CD4-positive, alpha-beta T cell treated with Interleukin-2 at 100 ng/mL for 4 hours (primary cell): ENCODE results near the gene SNAPC3.
A peak's percentile ranks its signal among the peaks of the same experiment; 100 is the strongest.
"Not testable (repeated sequence)": the region's sequence is repeated elsewhere in the genome, so short reads cannot be mapped to it uniquely, and the experiment has no call there.

ENCODE experiments used
- DNase-seq: peaks from one replicate; pipeline ENCODE4 v3.0.0-alpha.2; 2020; ENCODE audit warnings: low spot score

Gene SNAPC3

DNA sequence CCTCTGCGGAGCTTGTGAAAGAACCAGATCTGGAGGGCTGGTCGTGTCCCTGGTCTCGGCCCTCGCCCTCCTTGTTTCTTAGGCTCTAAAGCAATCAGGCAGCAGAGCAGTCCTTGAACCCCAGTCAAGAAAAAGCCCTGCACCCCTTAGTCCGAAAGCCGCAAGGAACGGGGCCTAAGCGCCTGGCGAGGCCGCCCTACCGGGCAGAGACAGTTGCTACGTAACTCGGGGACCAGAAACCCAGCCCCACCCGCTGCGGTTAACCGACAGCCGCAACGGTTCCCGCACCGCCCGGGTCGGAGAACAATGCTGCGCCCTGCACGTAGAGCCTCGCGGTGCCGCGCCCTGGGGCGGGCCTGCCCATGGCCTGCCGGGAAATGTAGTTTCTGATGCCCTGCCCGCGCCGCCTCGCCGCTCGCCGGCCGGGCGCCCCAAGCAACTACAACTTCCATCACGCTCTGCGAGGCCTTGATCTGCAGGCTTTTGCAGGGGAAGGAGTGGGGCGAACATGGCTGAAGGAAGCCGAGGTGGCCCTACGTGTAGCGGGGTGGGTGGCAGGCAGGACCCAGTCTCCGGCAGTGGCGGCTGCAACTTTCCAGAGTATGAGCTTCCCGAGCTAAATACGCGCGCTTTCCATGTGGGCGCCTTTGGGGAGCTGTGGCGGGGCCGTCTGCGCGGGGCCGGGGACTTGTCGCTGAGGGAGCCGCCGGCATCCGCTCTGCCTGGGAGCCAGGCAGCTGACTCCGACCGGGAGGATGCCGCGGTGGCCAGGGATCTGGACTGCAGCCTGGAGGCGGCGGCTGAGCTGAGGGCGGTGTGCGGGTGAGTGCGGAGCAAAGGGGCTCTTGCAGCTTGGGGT, at the start of gene SNAPC3:
Gene SNAPC3 (plus strand): TSS at position 505 of the 859 bp plus-strand sequence. CDS start 4 bp downstream, at position 509.
- peak; percentile 94 for DNase-seq

DNA sequence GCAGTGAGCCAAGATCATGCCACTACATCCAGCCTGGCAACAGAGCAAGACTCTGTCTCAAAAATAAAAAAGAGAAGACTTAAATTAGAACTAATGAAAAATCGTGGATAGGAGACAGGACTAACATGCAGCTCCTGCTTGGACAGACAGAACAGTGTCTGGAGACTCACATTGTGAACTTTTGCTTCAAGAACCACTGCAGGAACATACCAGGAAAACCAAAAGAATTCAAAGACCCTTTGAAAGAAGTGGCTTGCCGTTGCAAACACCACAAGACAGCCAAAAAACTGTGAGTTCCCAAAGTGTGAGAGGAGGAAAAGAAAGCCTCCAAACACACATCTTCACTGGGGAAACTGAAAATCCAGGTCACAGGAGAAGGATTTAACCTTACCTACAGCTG, 48.8 kb upstream of the SNAPC3 start:
- no peak for DNase-seq

DNA sequence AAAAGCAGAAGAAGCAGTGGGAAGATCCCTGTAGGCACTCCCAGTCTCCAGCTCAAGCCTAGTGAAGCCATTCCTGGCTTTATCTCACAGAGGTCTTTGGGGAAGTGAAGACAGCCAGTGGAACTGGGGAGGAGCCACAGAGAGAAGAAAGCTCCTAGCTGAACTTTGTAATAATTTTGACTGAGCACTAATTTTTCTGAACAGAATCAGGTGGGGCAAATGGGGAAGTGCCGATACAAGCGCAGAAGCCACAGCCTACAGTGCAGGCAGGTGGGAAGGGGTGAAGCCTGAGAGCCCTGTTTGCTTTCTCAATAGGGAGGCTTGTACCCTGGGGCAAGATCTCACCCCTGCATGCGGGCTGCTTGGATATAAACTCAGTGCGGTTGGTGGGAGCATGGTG, 48.4 kb upstream of the SNAPC3 start:
- DNase-seq = no peak

DNA sequence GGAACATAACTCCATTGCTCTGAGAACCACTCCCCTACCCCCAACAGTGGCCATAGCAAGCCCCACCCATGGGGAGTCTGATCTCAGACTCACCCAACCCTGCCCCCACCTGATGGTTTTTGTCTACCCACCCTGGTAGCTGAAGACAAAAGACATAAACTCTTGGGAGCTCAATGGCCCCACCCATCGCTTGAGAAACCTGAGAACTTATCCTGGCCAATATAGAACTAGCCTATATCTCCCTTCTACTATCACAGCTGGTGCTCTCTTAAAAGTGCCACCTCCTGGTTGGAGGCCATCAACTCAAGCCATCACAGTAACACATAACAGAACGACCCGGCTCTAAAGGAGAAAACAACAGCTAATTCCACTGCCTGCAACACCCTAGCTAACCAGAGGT, 47.9 kb upstream of the SNAPC3 start:
- DNase-seq = no peak

DNA sequence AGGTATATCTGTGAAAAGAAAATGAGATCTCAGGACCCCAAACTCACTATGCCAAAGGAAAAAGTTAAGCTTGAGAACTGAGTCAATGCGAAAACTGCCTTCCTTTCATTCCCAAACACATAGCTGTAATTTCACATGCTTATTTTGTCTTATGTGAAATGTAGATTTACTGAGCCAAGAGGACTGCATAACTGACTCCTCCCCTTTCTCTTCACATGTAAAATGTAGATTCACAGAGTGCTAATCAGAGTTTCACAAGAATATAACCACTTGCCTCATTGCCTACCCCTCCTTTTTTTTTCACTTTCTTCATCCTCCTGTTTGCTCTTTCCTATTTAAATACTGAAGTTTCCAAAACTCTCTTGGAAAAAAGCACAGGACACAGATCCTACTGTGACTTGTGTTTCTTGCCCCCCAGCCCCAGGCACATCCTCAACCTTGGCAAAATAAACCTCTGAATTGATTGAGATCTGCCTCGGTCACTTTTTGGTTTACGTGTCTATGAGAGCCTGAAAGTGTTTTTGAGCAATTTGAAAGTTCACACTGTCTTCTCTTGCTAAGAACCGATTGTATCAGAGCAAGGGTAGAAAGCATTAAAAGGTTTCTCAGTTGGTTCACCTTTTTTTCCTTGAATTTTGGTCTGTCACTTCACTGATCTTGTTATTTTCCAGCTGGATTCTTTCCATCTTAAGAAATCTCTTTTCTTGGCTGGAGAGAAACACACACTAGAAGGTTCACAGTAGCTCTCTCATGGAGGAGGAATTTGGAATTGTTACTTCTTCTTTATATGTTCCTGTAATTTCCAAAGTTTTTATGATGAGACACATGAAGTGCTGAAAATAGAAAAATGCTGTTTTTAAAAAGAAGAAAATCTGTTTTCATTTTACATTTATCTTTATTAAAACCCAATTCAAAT, 44.8 kb upstream of the SNAPC3 start:
- DNase-seq = no peak

DNA sequence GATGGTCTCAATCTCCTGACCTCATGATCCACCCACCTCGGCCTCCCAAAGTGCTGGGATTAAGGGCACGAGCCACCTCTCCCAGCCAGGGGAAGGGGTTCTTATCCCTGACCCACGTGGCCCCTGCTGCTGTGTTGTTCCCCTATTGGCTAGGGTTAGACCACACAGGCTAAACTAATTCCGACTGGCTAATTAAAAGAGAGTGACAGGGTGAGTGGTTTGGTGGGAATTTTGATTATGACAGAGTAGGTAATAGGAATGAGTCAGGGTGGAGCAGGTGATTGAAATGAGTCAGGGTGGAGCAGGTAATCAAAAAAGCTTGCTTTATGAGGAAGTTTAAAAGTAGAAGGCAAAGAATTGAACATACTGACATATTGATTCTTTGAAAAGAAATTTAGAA, 43.4 kb upstream of the SNAPC3 start:
- DNase-seq = not testable (repeated sequence)

DNA sequence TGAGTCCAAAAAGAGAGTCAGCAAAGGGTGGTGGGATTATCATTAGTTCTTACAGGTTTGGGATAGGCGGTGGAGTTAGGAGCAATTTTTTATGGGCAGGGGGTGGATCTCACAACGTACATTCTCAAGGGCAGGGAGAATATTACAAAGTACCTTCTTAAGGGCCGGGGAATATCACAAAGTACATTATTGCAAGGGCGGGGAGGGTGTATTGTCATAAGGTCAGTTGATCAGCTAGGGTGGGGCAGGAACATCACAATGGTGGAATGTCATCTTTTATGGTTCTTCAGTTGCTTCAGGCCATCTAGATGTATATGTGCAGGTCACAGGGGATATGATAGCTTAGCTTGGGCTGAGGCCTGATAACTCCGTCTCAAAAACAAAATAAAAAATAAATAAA, 42.8 kb upstream of the SNAPC3 start:
- not testable (repeated sequence) for DNase-seq

DNA sequence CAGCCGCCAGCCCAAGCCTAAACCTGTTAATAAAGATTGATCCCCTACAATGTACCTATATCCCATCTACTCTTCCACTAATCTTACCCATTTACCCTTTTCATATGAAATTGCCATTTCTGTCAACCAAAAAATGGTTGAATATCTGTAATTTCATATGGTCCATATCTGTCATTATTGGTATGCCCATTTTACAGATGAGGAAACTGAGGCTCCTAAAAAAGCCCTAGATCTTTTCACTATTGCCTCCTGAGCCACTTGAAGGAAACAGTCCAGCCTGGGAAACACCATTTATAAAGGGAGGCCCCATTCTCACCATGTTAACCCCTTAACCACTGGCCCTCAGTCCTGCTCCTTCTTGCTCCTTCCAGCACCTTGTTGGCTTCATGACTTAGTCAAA, 41.2 kb upstream of the SNAPC3 start:
- DNase-seq = no peak

DNA sequence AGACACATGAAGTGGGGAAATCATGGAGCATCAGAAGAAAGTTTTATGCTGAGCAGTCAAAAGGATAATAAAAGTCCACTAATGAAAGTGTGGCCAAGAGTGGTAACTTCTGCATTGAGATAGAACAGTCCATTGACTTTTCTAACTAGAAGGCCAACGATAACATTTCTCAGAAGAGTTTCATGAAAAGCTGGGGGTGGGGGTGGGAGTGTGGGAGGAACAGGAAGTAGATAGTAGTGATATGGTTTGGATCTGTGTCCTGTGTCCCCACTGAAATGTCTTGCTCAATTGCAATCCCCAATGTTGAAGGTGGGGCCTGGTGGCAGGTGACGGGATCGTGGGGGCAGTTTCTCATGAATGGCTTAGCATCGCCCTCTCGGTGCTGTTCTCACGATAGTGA, 36.2 kb upstream of the SNAPC3 start:
- no peak for DNase-seq

DNA sequence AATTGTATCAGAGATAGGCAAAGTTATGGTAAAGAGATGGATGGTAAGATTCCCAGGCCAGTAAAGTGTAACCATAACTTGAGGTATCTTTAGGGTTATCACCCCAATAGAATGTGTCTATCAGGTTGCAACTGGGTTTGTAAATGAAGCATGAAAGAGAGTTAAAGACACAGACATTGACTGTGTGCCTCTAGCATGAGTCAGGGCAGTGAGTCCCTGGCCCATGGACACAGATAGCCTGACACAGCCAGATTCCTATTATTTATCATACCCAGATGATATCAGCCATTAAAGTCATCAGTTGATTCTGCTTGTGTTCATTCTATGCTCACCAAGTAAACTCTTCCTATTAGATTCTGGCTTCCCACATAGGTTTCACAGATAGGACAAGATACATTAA, 33.5 kb upstream of the SNAPC3 start:
- no peak for DNase-seq

DNA sequence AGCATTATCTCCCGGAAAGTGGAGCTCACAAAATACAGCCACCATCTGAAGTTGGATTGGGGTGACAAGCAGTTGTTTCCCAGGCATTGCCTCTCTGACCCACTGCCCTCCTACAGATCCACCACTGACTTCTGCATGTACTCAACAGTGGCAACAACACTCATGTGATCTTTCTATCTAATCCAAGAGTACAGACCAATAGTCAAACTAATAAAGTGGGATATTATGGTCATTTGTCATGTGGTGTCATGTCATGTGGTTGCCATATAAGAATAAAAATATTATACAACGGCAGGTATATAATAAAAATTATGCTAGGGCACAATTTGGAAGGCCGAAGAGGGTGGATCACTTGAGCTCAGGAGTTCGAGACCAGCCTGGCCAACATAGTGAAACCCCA, 33.0 kb upstream of the SNAPC3 start:
- no peak for DNase-seq

DNA sequence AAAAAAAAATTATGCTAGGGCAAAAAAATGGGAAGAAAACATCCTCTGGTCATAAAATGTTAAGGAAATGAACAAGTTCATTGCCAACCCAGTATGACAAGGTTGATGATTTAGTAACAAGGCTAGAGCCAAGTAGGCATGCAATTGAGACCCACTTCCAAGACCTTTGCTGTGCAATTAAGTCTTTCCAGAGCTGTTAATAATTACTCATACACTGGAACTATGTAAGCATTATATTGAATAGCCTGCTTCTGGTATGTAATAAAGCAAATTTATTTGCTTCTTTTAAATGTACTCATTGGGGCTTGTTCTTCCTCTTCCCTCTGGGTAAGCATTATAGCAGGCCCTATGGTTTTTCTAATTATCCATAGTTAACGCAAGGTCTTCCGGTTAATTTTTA, 32.5 kb upstream of the SNAPC3 start:
- DNase-seq = no peak

DNA sequence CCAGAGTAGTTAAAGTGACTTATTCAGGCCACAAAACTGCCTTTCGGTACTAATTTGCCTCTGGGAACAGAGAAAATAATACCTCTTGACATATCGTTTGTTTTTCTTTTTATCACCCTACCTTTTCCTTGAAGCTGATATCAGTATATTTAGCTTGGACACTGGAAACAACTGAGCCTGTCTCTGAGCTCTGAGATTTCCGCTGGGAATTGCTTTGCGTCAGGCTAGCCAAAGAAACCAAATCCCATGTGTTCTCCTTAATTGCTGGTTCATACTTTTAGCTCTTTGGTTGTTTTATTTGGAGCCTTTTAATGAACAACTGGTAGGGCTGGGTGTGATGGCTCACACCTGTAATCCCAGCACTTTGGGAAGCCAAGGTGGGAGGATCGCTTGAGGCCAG, 30.3 kb upstream of the SNAPC3 start:
- DNase-seq = no peak

DNA sequence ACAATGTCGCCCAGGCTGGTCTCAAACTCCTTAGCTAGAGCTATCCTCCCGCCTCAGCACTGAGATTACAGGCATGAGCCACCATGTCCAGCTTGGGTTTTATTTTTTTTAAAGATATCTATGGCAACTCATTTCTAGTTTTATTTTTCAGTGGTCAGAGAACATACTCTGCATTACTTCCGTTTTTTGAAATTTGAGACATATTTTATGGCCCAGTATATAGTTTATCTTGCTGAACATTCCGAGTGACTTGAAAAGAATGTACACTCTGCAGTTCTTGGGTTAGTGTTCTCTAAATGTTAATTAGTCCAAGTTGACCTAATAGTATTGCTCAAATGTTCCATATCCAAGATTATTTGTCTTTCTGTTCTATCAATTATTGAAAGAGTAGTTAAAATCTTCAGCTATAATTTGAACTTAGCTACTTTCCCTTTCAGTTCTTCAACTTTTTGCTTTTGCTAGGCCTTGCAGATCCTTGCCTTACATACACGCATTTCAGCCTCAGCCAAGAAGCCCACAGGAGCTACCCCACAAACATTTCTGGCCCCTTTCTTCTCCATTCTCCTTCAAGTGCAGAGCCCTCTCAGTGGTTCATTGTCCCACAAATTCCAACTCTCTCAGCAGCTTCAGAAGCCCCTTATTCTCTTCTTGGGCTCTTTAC, 22.3 kb upstream of the SNAPC3 start:
- DNase-seq = no peak

DNA sequence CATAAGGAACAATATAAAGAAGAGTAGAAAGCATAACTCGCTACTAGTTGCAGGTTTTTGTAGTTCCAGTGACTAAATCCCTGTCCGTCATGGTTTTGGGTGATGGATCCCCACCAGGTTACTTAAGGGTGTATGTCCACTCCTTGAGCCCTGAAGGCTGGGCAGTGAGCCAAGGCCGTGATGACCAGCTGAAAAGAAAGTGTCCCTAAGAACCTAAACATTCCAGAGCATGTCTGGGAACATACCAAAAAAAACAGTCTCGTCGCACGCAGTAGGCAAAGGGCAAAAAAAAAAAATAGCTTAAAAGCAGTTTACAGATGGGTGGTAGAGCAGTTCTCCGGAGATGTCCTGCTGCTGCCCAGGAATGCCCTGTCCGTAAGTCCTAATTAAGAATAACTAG, 21.4 kb upstream of the SNAPC3 start:
- no peak for DNase-seq

DNA sequence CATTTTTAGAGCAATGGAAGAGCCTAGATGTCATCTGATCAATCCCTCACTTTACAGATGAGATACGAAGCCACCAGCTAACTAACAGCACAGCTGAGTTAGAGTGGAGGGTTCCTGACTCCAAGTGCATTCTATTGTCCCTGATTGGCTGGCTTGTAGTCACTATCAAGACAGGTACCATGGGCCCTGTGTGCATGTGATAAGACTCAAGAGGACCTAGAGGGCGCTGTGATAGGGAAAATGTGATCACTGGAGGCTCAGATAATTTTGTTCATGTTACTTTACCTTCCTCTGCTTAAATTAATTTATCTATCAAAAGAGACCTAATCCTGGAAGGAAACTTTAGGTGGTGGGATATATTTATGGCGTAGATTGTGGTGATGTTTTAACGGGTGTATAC, 19.5 kb upstream of the SNAPC3 start:
- no peak for DNase-seq

DNA sequence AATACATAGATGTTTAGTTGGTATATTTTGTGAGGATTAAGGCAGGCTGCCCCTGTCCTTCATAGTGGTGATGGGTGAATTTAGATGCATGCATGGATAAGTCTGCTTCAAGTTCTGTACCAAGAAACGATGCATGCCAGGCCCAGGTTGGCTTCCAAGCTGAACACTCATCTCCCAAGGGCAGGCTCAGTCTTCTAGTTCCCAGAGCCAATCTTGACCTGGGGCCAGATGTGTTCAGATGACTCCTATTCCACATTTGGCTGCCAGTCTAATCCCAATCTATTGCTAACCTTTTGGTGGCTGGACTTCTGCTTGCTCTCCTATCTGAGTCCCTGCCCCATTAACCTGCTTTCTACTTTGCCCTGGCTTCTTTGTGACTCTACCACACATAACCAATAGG, 18.5 kb upstream of the SNAPC3 start:
- no peak for DNase-seq

DNA sequence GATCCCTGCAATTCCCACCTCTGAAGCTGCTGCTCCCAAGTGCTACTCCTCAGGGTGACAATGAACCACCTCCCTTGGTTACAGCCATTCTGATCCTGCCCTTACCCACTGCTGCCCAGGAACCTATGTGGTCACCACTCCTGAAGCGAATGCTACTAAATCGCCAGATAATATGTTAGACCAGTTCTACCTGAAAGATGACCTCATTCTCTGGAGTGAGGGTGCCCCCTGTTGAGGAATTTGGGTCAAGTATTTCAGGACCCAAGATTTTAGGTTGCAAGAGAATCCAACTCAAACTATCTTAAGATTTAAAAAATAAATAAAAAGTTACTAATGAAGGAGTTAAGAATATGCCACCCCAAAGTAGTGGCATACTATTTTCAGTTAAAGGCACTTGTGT, 5.8 kb upstream of the SNAPC3 start:
- DNase-seq = peak; percentile 68

DNA sequence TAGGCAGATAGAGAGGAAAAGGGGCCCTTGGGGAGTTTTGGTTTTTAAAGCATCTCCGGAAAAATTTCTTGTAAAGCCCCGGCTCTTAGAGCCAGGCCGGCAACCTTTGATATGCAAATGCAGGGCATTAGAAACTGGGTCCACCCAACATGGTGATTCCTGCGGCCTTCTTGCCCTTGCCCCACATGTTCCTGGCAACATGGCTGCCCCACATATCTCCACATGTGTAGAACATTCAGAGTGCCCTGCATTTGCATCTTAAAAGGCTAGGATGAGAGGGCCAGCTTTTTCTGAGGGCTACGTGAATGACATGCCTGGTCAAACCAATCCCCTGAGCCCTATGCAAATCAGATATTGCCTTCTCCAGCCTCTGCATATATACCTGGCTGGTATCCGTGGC, 5.0 kb upstream of the SNAPC3 start:
- no peak for DNase-seq

DNA sequence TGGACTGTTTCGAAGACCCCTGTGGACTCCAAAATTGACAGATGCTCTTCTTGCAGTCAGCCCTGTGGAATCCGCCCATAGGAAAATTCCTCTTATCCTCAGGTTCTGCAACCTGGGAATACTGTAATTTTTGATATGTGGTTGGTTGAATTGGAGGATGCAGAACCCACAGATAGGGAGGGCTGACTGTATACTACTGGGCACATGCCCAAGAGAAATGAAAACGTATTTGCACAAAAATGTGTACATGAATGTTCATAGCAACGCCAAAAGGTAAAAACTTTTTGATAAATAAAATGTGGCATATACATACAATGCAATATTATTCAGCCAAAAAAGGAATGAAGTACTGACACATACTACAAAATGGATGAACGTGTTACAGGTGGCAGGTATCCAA, 1.9 kb upstream of the SNAPC3 start:
- no peak for DNase-seq

DNA sequence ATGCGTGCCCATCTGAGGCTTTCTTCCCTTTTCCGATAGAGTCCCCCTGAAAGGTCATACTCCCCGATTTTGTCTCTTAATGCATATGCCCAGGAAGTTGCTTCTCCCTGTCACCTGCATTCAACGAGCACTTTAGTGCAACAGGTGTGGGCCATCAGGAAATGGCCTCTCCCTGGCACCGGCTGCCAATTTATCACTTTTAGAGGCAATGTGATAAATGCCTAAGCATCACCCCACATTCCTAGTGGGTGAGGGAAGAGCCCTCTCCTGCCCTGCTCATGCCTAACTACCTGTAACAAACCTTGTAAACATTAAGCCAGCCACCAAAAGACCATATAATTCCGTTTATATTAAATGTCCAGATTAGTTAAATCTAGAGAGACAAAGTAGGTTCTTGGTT, 1.1 kb upstream of the SNAPC3 start:
- DNase-seq = no peak

DNA sequence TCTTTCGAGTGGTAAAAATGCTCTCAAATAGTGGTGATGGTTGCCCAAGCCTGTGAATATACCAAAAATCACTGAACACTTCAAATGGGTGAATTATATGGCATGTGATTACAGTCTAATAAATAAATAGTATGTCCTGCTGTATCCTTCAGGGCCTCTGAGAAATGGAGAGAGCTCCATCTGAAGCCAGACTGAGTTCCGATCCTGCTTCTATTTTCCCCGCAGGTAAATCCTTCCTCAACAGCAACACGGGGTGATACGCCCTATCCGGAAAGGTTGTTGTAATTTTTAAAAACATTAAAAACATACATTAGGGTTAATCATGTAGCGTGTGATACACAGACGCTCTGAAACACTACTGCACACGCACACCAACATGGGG, 695 bp upstream of the SNAPC3 start:
- no peak for DNase-seq
